AG09319 (cell line): ENCODE results near the gene STBD1.

Source experiments
- DNase-seq: peaks from one replicate; pipeline ENCODE4 v3.0.0-alpha.2; 2010; ENCODE audit warnings: low read depth; ENCODE audit errors: extremely low read depth
- TF ChIP-seq, protein P1 (sequence below): IDR thresholded peaks from 2 replicates; pipeline ENCODE4 v1.5.1; 2011; ENCODE audit warnings: low read depth, mild to moderate bottlenecking, inconsistent platforms, low read length, moderate library complexity

STBD1 gene

GRCh38 chr4:76302826-76303438, 3.6 kb upstream of the STBD1 start:
- TF ChIP-seq, protein P1, sequence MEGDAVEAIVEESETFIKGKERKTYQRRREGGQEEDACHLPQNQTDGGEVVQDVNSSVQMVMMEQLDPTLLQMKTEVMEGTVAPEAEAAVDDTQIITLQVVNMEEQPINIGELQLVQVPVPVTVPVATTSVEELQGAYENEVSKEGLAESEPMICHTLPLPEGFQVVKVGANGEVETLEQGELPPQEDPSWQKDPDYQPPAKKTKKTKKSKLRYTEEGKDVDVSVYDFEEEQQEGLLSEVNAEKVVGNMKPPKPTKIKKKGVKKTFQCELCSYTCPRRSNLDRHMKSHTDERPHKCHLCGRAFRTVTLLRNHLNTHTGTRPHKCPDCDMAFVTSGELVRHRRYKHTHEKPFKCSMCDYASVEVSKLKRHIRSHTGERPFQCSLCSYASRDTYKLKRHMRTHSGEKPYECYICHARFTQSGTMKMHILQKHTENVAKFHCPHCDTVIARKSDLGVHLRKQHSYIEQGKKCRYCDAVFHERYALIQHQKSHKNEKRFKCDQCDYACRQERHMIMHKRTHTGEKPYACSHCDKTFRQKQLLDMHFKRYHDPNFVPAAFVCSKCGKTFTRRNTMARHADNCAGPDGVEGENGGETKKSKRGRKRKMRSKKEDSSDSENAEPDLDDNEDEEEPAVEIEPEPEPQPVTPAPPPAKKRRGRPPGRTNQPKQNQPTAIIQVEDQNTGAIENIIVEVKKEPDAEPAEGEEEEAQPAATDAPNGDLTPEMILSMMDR, result no peak
- DNase-seq, result no peak

DNA sequence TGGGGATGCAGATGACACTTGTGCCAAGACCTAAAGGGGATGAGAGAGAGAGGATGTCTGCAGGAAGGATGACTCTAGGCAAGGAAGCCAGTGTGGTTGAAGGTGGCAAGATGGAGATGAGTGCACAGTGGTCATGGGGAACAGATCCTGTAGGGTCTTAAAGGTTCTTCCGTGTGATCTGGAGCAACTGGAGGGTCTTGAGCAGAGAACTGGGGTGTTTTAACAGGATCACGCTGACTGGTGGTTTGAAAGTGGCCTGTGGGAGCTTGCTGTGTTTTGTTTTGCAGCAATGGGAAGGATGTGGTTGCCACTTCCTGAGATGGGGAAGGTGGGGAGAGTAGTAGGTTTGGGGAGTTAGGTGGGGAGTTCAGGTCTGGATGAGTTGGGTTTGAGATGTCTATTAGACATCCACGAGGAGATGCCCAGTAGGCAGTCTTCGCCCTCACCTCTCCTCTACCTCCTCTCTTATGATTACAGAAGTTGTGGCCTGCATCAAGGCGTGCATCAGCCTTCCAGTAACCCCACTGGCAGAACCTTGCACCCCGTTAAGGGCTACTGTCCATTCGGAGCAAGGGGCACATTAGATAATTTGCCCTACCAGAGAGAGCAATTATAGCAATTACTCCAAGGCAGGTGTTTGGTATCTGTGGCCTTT, 1.4 kb upstream of the STBD1 start:
- TF ChIP-seq, protein P1, result no peak
- no peak for DNase-seq

- TF ChIP-seq, protein P1, result peak; percentile 61
- peak; percentile 18 for DNase-seq
Observed at GRCh38 chr4:76306882-76307659, 538 bp downstream of the STBD1 start.

- TF ChIP-seq, protein P1, result no peak
- no peak for DNase-seq
Observed at GRCh38 chr4:76307660-76308014, 1.1 kb downstream of the STBD1 start.

- TF ChIP-seq, protein P1, result no peak
- DNase-seq, result no peak
Observed at GRCh38 chr4:76308548-76308947, 2.0 kb downstream of the STBD1 start.

DNA sequence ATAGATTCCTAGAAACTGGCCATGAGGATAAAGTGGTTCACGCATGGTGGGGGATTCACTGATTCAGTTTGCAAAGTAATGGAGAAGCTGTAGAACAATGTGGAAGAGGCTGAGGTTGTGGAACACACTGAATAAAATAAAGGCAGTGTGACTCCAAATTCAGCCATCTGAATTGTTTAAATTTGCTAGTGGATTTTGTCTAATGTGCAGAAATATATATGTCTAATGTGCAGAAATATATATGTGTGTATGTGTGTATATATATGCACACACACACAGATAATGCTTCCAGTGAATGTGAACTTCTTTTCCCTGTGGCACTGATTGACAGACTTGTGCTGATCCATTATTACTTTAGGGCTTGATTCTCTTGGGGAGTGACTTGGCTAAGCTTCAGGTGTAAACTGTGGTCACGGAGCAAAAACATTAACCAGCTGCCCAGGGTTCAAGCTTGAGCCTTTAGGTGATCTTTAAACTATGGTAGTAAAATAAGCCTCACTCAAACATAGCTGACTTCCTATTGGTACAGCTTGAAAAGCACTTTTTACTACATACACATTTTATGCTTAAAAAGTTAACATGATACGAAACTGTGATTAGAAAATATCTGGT, 3.5 kb downstream of the STBD1 start:
- no peak for DNase-seq
- TF ChIP-seq, protein P1, result no peak

DNA sequence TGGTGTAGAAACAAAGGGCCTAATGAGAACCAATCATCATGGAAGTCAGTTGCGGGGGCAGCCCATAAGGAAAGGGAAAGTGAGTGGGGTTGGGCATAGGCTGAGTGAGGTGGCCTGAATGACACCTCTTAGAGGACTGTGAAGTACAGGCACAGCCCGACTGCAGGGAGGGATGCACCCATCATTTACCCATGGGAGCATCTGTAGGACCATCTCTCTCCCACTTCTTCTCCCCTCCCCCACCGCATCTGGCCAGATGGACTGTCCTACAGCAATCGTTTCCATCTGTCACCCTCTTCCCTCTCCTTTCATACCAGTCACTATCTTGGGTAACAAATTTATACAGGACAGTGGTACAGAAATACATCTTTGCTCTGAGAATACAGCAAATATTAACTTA, 4.2 kb downstream of the STBD1 start:
- TF ChIP-seq, protein P1, result no peak
- DNase-seq, result no peak
